H1 (cell line): Measurements from ENCODE around the gene AHDC1. TPM values are rescaled to one million over a fixed set of nuclear protein-coding genes. Genes with fewer than 3 reads are reported as not detected.

Source experiments
- CTCF ChIA-PET: fragments of 300-600 bp; sonication (Branson Sonifier 250); formaldehyde crosslinking; loops from one replicate; lab custom pipeline; 2021; ENCODE audit not compliant: partially characterized antibody; lab: Charles Lee
- POLR2A ChIA-PET: fragments of 300-600 bp; sonication (Branson Sonifier 250); formaldehyde crosslinking; loops from one replicate; lab custom pipeline; 2021; ENCODE audit warnings: inconsistent platforms; ENCODE audit not compliant: partially characterized antibody; lab: Charles Lee
- DNase-seq, 2 experiments: peaks; one replicate each; pipeline versions ENCODE4 v3.0.0 to v3.0.0-alpha.2; 2010 to 2022; ENCODE audit warnings: low spot score in 2 of 2, low read depth in 1 of 2, mixed read lengths in 1 of 2
- FAIRE-seq: peaks from 2 replicates; lab custom pipeline; 2011; peaks lifted over from hg19 to GRCh38; lab: Jason Lieb, UNC
- H2AFZ ChIP-seq: 2 replicates; pipeline ENCODE4 v1.8.1; 2012; ENCODE audit warnings: low read length, inconsistent platforms
- H2AK5ac ChIP-seq: 2 replicates; pipeline ENCODE4 v1.6.1; 2013; ENCODE audit warnings: low read depth, low read length
- H2BK120ac ChIP-seq: replicated peaks from 2 replicates; pipeline ENCODE3; 2013; ENCODE audit warnings: low read depth, low read length, inconsistent platforms
- H2BK12ac ChIP-seq: 2 replicates; pipeline ENCODE4 v1.6.1; 2013; ENCODE audit warnings: low read depth, low read length
- H2BK15ac ChIP-seq: 2 replicates; pipeline ENCODE4 v1.6.1; 2013; ENCODE audit warnings: low read length
- H2BK20ac ChIP-seq: 2 replicates; pipeline ENCODE4 v1.6.1; 2013; ENCODE audit warnings: low read length
- H2BK5ac ChIP-seq: 2 replicates; pipeline ENCODE4 v1.6.1; 2013; ENCODE audit warnings: low read depth, low read length
- H3K14ac ChIP-seq: 2 replicates; pipeline ENCODE4 v1.6.1; 2013; ENCODE audit warnings: inconsistent platforms; ENCODE audit not compliant: insufficient read length
- H3K18ac ChIP-seq: 2 replicates; pipeline ENCODE4 v1.6.1; 2013; ENCODE audit warnings: low read length; ENCODE audit errors: extremely low read depth
- H3K23ac ChIP-seq: 2 replicates; pipeline ENCODE4 v1.6.1; 2013; ENCODE audit warnings: inconsistent platforms; ENCODE audit not compliant: insufficient read length
- H3K23me2 ChIP-seq: 2 replicates; pipeline ENCODE4 v1.6.1; 2013; ENCODE audit warnings: low read depth, low read length
- H3K27ac ChIP-seq: 2 replicates; pipeline ENCODE4 v1.6.1; 2011; ENCODE audit warnings: low read depth, low read length, inconsistent platforms
- H3K27me3 ChIP-seq, 4 experiments: replicated peaks in 1 of 4; 1 replicate in 1 of 4; 2 replicates in 3 of 4; pipeline versions ENCODE4 v1.6.1 to v1.8.1; 2011 to 2013; ENCODE audit warnings: low read length in 3 of 4, mild to moderate bottlenecking in 3 of 4, inconsistent platforms in 2 of 4, mixed read lengths in 2 of 4, moderate library complexity in 1 of 4; ENCODE audit not compliant: control insufficient read depth in 3 of 4, insufficient read depth in 3 of 4; ENCODE audit errors: extremely low read depth in 1 of 4
- H3K36me3 ChIP-seq, 4 experiments: 2 replicates each; pipeline versions ENCODE4 v1.6.1 to v1.8.1; 2011 to 2013; ENCODE audit warnings: mild to moderate bottlenecking in 4 of 4, low read length in 3 of 4, moderate library complexity in 2 of 4, control low read depth in 1 of 4, inconsistent platforms in 1 of 4; ENCODE audit not compliant: insufficient read depth in 4 of 4, control insufficient read depth in 2 of 4
- H3K4ac ChIP-seq: replicated peaks from 2 replicates; pipeline ENCODE3; 2013; ENCODE audit warnings: low read length, low read depth, mixed read lengths, inconsistent platforms; ENCODE audit not compliant: insufficient read length
- H3K4me1 ChIP-seq, 4 experiments: replicated peaks in 1 of 4; 1 replicate in 1 of 4; 2 replicates in 3 of 4; pipeline versions ENCODE4 v1.6.1 to v1.8.1; 2011 to 2013; ENCODE audit warnings: low read length in 3 of 4, inconsistent platforms in 2 of 4, mixed read lengths in 1 of 4; ENCODE audit not compliant: insufficient read depth in 4 of 4, control insufficient read depth in 3 of 4
- H3K4me2 ChIP-seq, 2 experiments: 2 replicates each; pipeline versions ENCODE4 v1.6.1 to v1.8.1; 2011 to 2013; ENCODE audit warnings: low read depth in 2 of 2, low read length in 2 of 2, control low read depth in 1 of 2, inconsistent platforms in 1 of 2, mild to moderate bottlenecking in 1 of 2; ENCODE audit not compliant: insufficient read depth in 1 of 2
- H3K4me3 ChIP-seq, 4 experiments: fragments of 200-600, 300-600 bp in 1 of 4; sonication (generic), shearing (Covaris generic), sonication (Bioruptor Twin) in 1 of 4; 2 replicates each; pipeline versions ENCODE4 v1.5.1 to v1.8.1; 2011 to 2016; ENCODE audit warnings: low read length in 4 of 4, low read depth in 3 of 4, control low read depth in 2 of 4, inconsistent platforms in 2 of 4, mild to moderate bottlenecking in 2 of 4, mixed read lengths in 1 of 4, moderate library complexity in 1 of 4; ENCODE audit not compliant: insufficient read depth in 2 of 4; ENCODE audit errors: extremely low read depth in 1 of 4
- H3K56ac ChIP-seq: replicated peaks from 2 replicates; pipeline ENCODE3; 2013; ENCODE audit warnings: low read depth, mild to moderate bottlenecking, mixed read lengths, low read length, inconsistent platforms; ENCODE audit not compliant: insufficient read length
- H3K79me1 ChIP-seq: 2 replicates; pipeline ENCODE4 v1.6.1; 2013; ENCODE audit warnings: low read depth, low read length, control low read depth
- H3K79me2 ChIP-seq, 2 experiments: 2 replicates each; pipeline versions ENCODE4 v1.6.1 to v1.8.1; 2012 to 2013; ENCODE audit warnings: low read length in 2 of 2, mild to moderate bottlenecking in 2 of 2, inconsistent platforms in 1 of 2; ENCODE audit not compliant: insufficient read depth in 2 of 2, control insufficient read depth in 1 of 2
- H3K9ac ChIP-seq, 4 experiments: replicated peaks in 1 of 4; 1 replicate in 1 of 4; 2 replicates in 3 of 4; pipeline versions ENCODE4 v1.6.1 to v1.8.1; 2011 to 2013; ENCODE audit warnings: low read depth in 3 of 4, low read length in 3 of 4, control low read depth in 2 of 4, mild to moderate bottlenecking in 2 of 4, moderate library complexity in 2 of 4, inconsistent platforms in 1 of 4; ENCODE audit errors: extremely low read depth in 1 of 4
- H3K9me3 ChIP-seq, 2 experiments: 2 replicates each; pipeline versions ENCODE4 v1.6.1 to v1.8.1; 2012 to 2013; ENCODE audit warnings: mild to moderate bottlenecking in 2 of 2, moderate library complexity in 2 of 2, control low read depth in 1 of 2, inconsistent platforms in 1 of 2, low read depth in 1 of 2, low read length in 1 of 2, mixed read lengths in 1 of 2; ENCODE audit not compliant: insufficient read depth in 2 of 2
- H4K20me1 ChIP-seq, 2 experiments: replicated peaks in 1 of 2; 2 replicates each; pipeline versions ENCODE3 to v1.8.1; 2011 to 2013; ENCODE audit warnings: inconsistent platforms in 2 of 2, low read length in 2 of 2, mild to moderate bottlenecking in 1 of 2; ENCODE audit not compliant: insufficient read depth in 2 of 2, control insufficient read depth in 1 of 2
- H4K5ac ChIP-seq: 2 replicates; pipeline ENCODE4 v1.6.1; 2013; ENCODE audit warnings: low read length, low read depth, mixed read lengths, inconsistent platforms; ENCODE audit not compliant: insufficient read length
- H4K8ac ChIP-seq: 2 replicates; pipeline ENCODE4 v1.8.0; 2013; ENCODE audit warnings: mild to moderate bottlenecking, moderate library complexity, low read length, inconsistent platforms; ENCODE audit not compliant: insufficient read depth; ENCODE audit errors: extremely low read depth
- H4K91ac ChIP-seq: replicated peaks from 2 replicates; pipeline ENCODE3; 2013; ENCODE audit warnings: low read length, mixed read lengths, inconsistent platforms; ENCODE audit not compliant: insufficient read length
- BCL11A ChIP-seq, 2 experiments: IDR thresholded peaks; one replicate each; pipeline ENCODE4 v1.6.1; 2011; ENCODE audit warnings: low read depth in 2 of 2, low read length in 2 of 2, mild to moderate bottlenecking in 2 of 2
- CBX5 ChIP-seq: fragments of 300-800, 300-1000 bp; sonication (generic); IDR thresholded peaks from 2 replicates; pipeline ENCODE4 v1.7.1; 2016; ENCODE audit warnings: antibody characterized with exemption, low read length, low read depth
- HDAC2 ChIP-seq, 2 experiments: fragments of 300-600 bp in 1 of 2; sonication (generic) in 1 of 2; IDR thresholded peaks; 2 replicates each; pipeline ENCODE4 v1.6.1; 2011 to 2012; ENCODE audit warnings: low read depth in 2 of 2, low read length in 2 of 2, mild to moderate bottlenecking in 2 of 2, moderate library complexity in 2 of 2, borderline replicate concordance in 1 of 2, inconsistent platforms in 1 of 2
- NRF1 ChIP-seq: IDR thresholded peaks from 2 replicates; pipeline ENCODE4 v1.6.1; 2011; ENCODE audit warnings: mild to moderate bottlenecking, low read depth, low read length, improper control_type of control experiment
- POLR2A ChIP-seq, 2 experiments: IDR thresholded peaks; 1 replicate in 1 of 2; 2 replicates in 1 of 2; pipeline ENCODE4 v1.6.1; 2011; ENCODE audit warnings: low read depth in 2 of 2, low read length in 2 of 2, mild to moderate bottlenecking in 2 of 2; ENCODE audit errors: control extremely low read depth in 1 of 2
- SAP30 ChIP-seq: fragments of 300-600 bp; sonication (generic); IDR thresholded peaks from 2 replicates; pipeline ENCODE4 v1.7.1; 2012; ENCODE audit warnings: low read length, moderate library complexity, mild to moderate bottlenecking, inconsistent platforms; ENCODE audit not compliant: insufficient read depth, insufficient replicate concordance
- SUZ12 ChIP-seq: fragments of 200-600 bp; sonication (generic); IDR thresholded peaks from 2 replicates; pipeline ENCODE4 v1.6.1; 2012; ENCODE audit warnings: mild to moderate bottlenecking, inconsistent platforms, low read length, moderate library complexity, mixed read lengths
- TAF1 ChIP-seq: IDR thresholded peaks from 2 replicates; pipeline ENCODE4 v1.6.1; 2011; ENCODE audit warnings: mild to moderate bottlenecking, low read depth, low read length
- TEAD4 ChIP-seq: IDR thresholded peaks from 2 replicates; pipeline ENCODE4 v1.6.1; 2012; ENCODE audit warnings: low read depth, low read length, inconsistent platforms, mixed read lengths
- USF2 ChIP-seq: IDR thresholded peaks from 2 replicates; pipeline ENCODE4 v1.6.1; 2011; ENCODE audit warnings: low read length, improper control_type of control experiment
- WGBS, 2 experiments: shearing (Covaris generic) in 1 of 2; methylation state at CpG; one replicate each; pipeline versions ENCODE4 v1.1.6 to v1.1.7; 2013 to 2015; ENCODE audit warnings: low lambda C conversion rate in 2 of 2, mixed read lengths in 2 of 2, inconsistent platforms in 1 of 2, low coverage in 1 of 2, missing lambda C conversion rate in 1 of 2; ENCODE audit not compliant: insufficient replicate concordance in 2 of 2, insufficient coverage in 1 of 2, insufficient read length in 1 of 2; ENCODE audit errors: extremely low coverage in 1 of 2, missing lambda C conversion rate in 1 of 2; 5-methylcytosine and 5-hydroxymethylcytosine counted together
- polyA plus RNA-seq, 7 experiments: library from polyadenylated mRNA; depleted of rRNA in 3 of 7; stranded (reverse) in 5 of 7; unstranded in 2 of 7; fragments of >200 nt in 5 of 7; fragments of 200-250 nt in 2 of 7; gene quantifications; 1 replicate in 5 of 7; 2 replicates in 1 of 7; 4 replicates in 1 of 7; pipeline versions ENCODE4 v1.2.1 to v1.2.3, GENCODE V29; 2011 to 2013; ENCODE audit warnings: missing spikeins in 2 of 7, mixed read lengths in 2 of 7
- total RNA-seq: library from RNA; stranded (reverse); fragmentation: NEBNext Ultra II Directional; extraction: Animal tissue kit (Norgen Biotek cat#: 25700); gene quantifications from 2 replicates; pipeline ENCODE4 v1.2.1, GENCODE V29; 2021

Gene AHDC1
- total and polyA plus RNA-seq, 2 of the 8 experiments (the other 6 are each of a cell fraction or from before 2014, with no cell fraction given): 4.4 to 35.1 TPM

- Histone ChIP-seq H3K4me3 (peak overlapping the region; percentile 33 to 64 (median 47)), H3K27ac (peak overlapping the region; percentile 69; the same call in 1 of the 2 replicates), H2AFZ (no peak overlapping the region), H3K18ac (peak overlapping the region; percentile 89), H3K9ac (peak overlapping the region in 2 of 4 experiments; percentile 15 to 59; a peak in 3 of 7 replicates), H3K23me2 (peaks cover 23% of the 10 kb centered on the region), H3K36me3 (no peaks in the 10 kb centered on the region), H3K23ac (no peak overlapping the region), H2BK12ac (peak overlapping the region; percentile 72; the same call in 1 of the 2 replicates), H4K91ac (peak overlapping the region; percentile 96), H3K9me3 (no peaks in the 10 kb centered on the region), H2BK5ac (peak overlapping the region; percentile 94), H3K4me2 (peak overlapping the region; percentile 73 to 95), H2BK120ac (no peak overlapping the region), H3K79me2 (no peaks in the 10 kb centered on the region), H3K79me1 (no peaks in the 10 kb centered on the region), H3K4me1 (peaks cover 12 to 54% (median 42%) of the 10 kb centered on the region in 4 experiments), H2BK15ac (peak overlapping the region; percentile 93; the same call in 1 of the 2 replicates), H4K5ac (peak overlapping the region; percentile 97), H2BK20ac (no peak overlapping the region), H3K27me3 (no peaks in the 10 kb centered on the region), H3K56ac (no peak overlapping the region), H4K20me1 (peaks cover 0 to 4% of the 10 kb centered on the region in 2 experiments), H2AK5ac (no peak overlapping the region), H4K8ac (peak overlapping the region; percentile 72), H3K4ac (no peak overlapping the region), H3K14ac (no peak overlapping the region)
- ChIA-PET CTCF (interaction anchor here (0.7 to 8.6 kb wide), 9 partner anchors 25 to 125 kb away, joined by 3 to 110 read pairs (median 4); partner anchors contain the start of gene AHDC1), POLR2A (interaction anchor here (0.7 to 3.7 kb wide), 21 partner anchors 9 to 221 kb away, joined by 3 to 26 read pairs (median 4); partner anchors contain the start of genes AHDC1 and WASF2)
- FAIRE-seq (no peak), DNase-seq (peak; percentile 80 to 94)
- 6% methylated on average over 26 of the region's 27 CpGs; no CpG with 5 or more reads in 1 of the 2 experiments for WGBS, 2 experiments
- TF ChIP-seq SAP30: peak; percentile 90
- TF ChIP-seq NRF1: no peak
- TF ChIP-seq USF2: no peak
- TF ChIP-seq SUZ12: no peak
- TF ChIP-seq HDAC2 (IDR thresholded peaks at IDR 0.05; ENCODE audit: borderline replicate concordance in 1 of 2, low read depth in 2 of 2, low read length in 2 of 2): peak; percentile 79 to 89; a peak in 2 of 4 replicates
- no peak for TF ChIP-seq CBX5
- TF ChIP-seq TEAD4: peak; percentile 16; the same call in 1 of the 2 replicates
- peak; percentile 53; the same call in 1 of the 2 replicates for TF ChIP-seq TAF1
- TF ChIP-seq BCL11A (IDR thresholded peaks at IDR 0.05; ENCODE audit: low read depth in 2 of 2, low read length in 2 of 2): no peak
- peak in 1 of 2 experiments; percentile 10; a peak in 2 of 3 replicates for TF ChIP-seq POLR2A (IDR thresholded peaks at IDR 0.05; ENCODE audit: control extremely low read depth in 1 of 2, low read depth in 2 of 2, low read length in 2 of 2)
These were observed 76.6 kb downstream of the AHDC1 start for GRCh38 chr1:27527223-27527889.
